ENCODE measurements around the gene SETD3.

The SETD3 gene

DNA sequence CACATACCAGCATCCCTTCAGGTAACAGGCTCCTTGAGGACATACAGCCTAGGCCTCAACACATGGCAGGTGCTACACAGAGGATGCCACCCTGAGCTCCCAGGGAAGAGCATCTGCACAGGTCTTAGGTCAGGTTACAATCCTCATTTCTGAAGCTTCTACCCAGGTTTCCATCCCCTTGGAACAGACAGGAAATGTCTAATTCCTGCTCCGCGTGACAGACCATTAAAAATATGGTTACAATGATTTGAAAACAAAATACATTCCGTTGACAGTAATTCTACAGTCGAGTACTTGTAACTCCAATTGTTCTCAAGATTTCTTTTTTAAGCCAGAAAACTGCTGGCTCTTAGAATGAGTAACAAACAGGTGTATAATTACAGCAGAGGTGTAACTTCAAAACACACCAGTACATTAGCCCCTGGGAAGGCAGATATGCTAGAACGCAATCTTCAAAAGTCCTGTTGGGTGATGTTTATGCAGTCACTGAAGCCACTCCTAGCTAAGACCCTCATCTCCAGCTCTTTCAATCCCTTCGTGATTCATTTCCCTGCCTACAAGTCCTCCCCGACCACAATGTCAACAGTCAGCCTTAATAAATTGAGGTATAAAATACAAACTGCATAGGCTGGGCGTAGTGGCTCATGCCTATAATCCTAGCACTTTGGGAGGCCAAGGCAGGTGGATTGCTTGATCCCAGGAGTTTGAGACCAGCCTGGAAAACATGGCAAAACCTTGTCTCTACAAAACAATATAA is 11.6 kb downstream of the SETD3 start:
- H3K4me3 ChIP-seq (ENCODE audit: extremely low read depth, insufficient read depth, low read length, poor library complexity, severe bottlenecking) = no peak overlapping the region
- 89 to 90% methylated on average over 2 to 4 of the region's 8 CpGs for WGBS, 2 experiments (ENCODE audit: insufficient coverage in 2 of 2)
- H3K36me3 ChIP-seq (ENCODE audit: control insufficient read depth, insufficient read depth, low read length) = peaks cover 15% of the 10 kb centered on the region
- H3K27ac ChIP-seq (ENCODE audit: low read depth, low read length, severe bottlenecking) = no peak overlapping the region
- peaks cover 4% of the 10 kb centered on the region for H3K4me1 ChIP-seq (ENCODE audit: control insufficient read depth, insufficient read depth, low read length, poor library complexity, severe bottlenecking)
- no peaks in the 10 kb centered on the region for H3K9me3 ChIP-seq (ENCODE audit: control insufficient read depth, low read length)

DNA sequence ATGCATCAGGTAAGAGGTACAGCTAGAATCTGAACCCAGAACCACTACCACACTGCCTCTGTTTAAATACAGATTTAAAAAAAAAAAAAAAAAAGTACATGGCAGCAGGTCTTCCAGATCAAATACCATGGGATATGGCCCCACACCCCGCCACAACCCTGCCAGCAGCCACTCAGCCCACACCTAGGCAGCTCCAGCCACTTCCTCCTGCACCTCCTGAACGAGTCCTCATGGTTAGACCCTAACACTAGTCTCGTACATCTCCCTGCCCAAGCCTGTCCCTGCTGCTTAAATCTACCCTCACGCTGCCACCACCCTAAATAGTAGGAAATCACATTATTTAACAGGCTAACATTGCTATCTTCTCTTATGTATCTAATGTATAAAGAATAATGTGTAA is 12.6 kb downstream of the SETD3 start:
- 91 to 100% methylated on average over 1 to 2 of the region's 4 CpGs for WGBS, 2 experiments (ENCODE audit: insufficient coverage in 2 of 2)
- no peak overlapping the region for H3K4me3 ChIP-seq (ENCODE audit: extremely low read depth, insufficient read depth, low read length, poor library complexity, severe bottlenecking)

DNA sequence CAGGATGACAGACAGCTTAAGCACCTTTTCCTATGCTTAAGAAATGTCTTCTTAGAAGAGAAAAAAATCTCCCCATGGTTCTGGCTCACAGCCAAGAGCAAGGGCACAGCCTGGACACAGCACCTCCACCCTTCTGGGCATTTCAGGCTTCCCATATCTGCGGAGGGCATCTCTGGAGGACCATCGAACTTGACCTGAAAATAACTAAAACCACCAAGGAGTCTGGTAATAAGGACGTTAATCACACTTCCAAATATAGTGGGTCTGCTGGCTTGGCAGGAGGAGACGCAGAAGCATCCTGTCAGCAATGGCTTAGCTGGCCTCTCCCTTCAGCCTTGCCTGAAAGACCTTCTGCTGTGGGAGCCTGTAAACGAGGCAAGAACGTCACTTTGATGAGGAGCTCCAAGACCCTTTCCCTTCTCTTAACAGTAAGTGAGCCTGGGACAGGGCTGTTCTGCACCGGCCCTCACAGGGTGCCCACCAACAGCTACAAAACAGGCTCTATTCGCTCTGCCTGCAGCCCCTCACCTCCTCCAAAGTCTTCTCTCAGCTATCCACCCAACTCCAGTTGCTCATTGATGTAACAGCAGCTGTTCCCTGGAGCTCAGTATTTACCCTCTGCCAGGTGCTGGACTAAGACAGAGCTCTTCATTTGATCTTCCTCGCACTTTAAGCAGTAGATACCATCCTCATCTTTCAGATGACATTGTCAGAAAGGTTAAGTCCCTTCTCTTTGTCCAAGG is 13.2 kb downstream of the SETD3 start:
- Histone ChIP-seq H3K9me3 (ENCODE audit: control insufficient read depth, low read length) (no peaks in the 10 kb centered on the region), H3K36me3 (ENCODE audit: control insufficient read depth, insufficient read depth, low read length) (peaks cover 28% of the 10 kb centered on the region), H3K27ac (ENCODE audit: low read depth, low read length, severe bottlenecking) (no peak overlapping the region), H3K4me3 (ENCODE audit: extremely low read depth, insufficient read depth, low read length, poor library complexity, severe bottlenecking) (no peak overlapping the region), H3K4me1 (ENCODE audit: control insufficient read depth, insufficient read depth, low read length, poor library complexity, severe bottlenecking) (peaks cover 4% of the 10 kb centered on the region)
- 89 to 92% methylated on average over 7 to 8 of the region's 9 CpGs for WGBS, 2 experiments (ENCODE audit: insufficient coverage in 2 of 2)

More for the DNA sequence above, 12.6 kb downstream of the SETD3 start:
- H3K36me3 ChIP-seq (ENCODE audit: control insufficient read depth, insufficient read depth, low read length) = peaks cover 22% of the 10 kb centered on the region
- H3K9me3 ChIP-seq (ENCODE audit: control insufficient read depth, low read length) = no peaks in the 10 kb centered on the region
- H3K27ac ChIP-seq (ENCODE audit: low read depth, low read length, severe bottlenecking) = no peak overlapping the region
- H3K4me1 ChIP-seq (ENCODE audit: control insufficient read depth, insufficient read depth, low read length, poor library complexity, severe bottlenecking) = peaks cover 4% of the 10 kb centered on the region

DNA sequence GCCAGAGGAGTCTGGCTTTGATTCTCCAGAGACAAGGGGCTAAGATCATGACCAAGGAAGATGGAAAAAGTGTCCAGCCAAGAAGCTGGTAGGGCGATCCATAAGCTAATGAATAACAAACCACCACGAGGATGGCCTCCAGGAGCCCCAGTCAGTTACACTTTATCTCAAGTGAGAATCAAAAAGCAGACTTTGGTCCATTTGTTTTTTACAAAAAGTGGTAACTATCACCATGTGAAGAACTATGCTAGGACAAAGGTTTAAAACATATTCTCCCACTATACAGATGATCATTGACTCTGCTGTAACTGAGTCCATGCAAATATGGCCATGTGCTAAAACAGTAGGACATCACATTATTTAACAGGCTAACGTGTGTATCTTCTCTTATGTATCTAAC is 13.9 kb downstream of the SETD3 start:
- WGBS, 2 experiments (ENCODE audit: insufficient coverage in 2 of 2) = 100% methylated on average over 1 to 2 of the region's 3 CpGs
- H3K4me3 ChIP-seq (ENCODE audit: extremely low read depth, insufficient read depth, low read length, poor library complexity, severe bottlenecking) = no peak overlapping the region
- peaks cover 4% of the 10 kb centered on the region for H3K4me1 ChIP-seq (ENCODE audit: control insufficient read depth, insufficient read depth, low read length, poor library complexity, severe bottlenecking)
- peaks cover 33% of the 10 kb centered on the region for H3K36me3 ChIP-seq (ENCODE audit: control insufficient read depth, insufficient read depth, low read length)
- no peaks in the 10 kb centered on the region for H3K9me3 ChIP-seq (ENCODE audit: control insufficient read depth, low read length)
- H3K27ac ChIP-seq (ENCODE audit: low read depth, low read length, severe bottlenecking) = no peak overlapping the region

DNA sequence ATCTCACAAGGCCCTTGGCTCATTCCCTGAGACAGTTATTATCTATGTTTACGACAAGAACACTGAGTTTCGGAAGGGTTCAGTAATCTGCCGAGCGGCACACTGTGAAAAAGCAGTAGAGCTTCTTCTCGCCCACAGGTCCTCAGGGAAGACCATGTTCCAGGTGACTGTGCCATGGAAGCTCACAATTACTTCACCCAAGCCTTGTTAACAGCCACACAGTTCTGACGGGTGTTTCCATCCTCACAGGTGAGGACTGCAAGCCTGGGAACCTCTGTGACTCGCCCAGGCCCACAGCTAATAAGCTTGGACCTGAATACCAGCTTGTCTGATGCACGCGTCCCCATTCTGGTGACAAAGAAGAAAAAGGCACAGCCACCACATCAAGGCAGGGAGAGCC is 15.4 kb downstream of the SETD3 start:
- Histone ChIP-seq H3K27ac (ENCODE audit: low read depth, low read length, severe bottlenecking) (no peak overlapping the region), H3K4me3 (ENCODE audit: extremely low read depth, insufficient read depth, low read length, poor library complexity, severe bottlenecking) (no peak overlapping the region), H3K36me3 (ENCODE audit: control insufficient read depth, insufficient read depth, low read length) (peaks cover 47% of the 10 kb centered on the region), H3K4me1 (ENCODE audit: control insufficient read depth, insufficient read depth, low read length, poor library complexity, severe bottlenecking) (peaks cover 6% of the 10 kb centered on the region), H3K9me3 (ENCODE audit: control insufficient read depth, low read length) (no peaks in the 10 kb centered on the region)
- 91 to 95% methylated on average over 8 to 9 of the region's 9 CpGs for WGBS, 2 experiments (ENCODE audit: insufficient coverage in 2 of 2)

DNA sequence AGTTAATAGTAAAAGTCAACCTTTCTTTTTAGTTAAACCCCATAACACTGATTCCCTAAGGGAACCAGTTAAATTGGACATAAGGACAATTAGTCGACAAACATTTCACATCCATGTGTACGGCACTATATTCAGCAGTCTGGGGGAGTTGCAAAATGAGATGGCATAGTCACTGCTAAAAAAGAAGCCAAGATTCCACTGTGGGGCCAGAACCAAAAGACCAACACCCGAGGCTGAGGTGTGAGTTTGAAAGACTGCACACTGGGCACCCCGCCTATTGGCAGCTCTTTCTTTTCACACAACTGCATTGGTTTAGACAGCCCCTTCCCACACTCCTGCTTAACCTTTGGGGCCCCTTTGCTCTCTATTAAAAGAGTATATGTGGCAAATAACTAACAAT is 16.7 kb downstream of the SETD3 start:
- Histone ChIP-seq H3K36me3 (ENCODE audit: control insufficient read depth, insufficient read depth, low read length) (peaks cover 55% of the 10 kb centered on the region), H3K9me3 (ENCODE audit: control insufficient read depth, low read length) (no peaks in the 10 kb centered on the region), H3K4me3 (ENCODE audit: extremely low read depth, insufficient read depth, low read length, poor library complexity, severe bottlenecking) (no peak overlapping the region), H3K27ac (ENCODE audit: low read depth, low read length, severe bottlenecking) (no peak overlapping the region), H3K4me1 (ENCODE audit: control insufficient read depth, insufficient read depth, low read length, poor library complexity, severe bottlenecking) (peaks cover 3% of the 10 kb centered on the region)
- 98% methylated on average over 4 of the region's 4 CpGs; no CpG with 5 or more reads in 1 of the 2 experiments for WGBS, 2 experiments (ENCODE audit: insufficient coverage in 2 of 2)

DNA sequence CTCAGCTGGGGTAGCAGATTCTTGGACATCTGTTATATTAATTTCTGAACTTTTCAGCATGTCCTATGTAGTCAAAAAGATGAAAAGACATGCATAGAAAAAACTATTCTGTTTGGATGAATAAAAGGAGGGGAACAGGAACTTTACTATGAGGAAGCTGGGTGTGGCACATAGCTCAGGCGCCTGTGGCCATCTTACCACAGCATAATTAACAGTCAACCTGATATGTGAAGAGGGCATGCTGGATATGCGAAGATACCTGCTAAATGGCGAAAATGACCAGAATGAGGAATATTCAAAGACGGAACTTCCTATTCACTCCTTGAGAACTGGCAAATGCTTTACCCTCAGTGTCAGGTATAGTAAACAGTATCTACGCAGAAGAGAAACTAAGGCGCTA is 18.4 kb downstream of the SETD3 start:
- WGBS, 2 experiments (ENCODE audit: insufficient coverage in 2 of 2) = 60 to 61% methylated on average over 3 to 4 of the region's 6 CpGs
- peaks cover 3% of the 10 kb centered on the region for H3K4me1 ChIP-seq (ENCODE audit: control insufficient read depth, insufficient read depth, low read length, poor library complexity, severe bottlenecking)
- peaks cover 68% of the 10 kb centered on the region for H3K36me3 ChIP-seq (ENCODE audit: control insufficient read depth, insufficient read depth, low read length)
- H3K4me3 ChIP-seq (ENCODE audit: extremely low read depth, insufficient read depth, low read length, poor library complexity, severe bottlenecking) = no peak overlapping the region
- no peaks in the 10 kb centered on the region for H3K9me3 ChIP-seq (ENCODE audit: control insufficient read depth, low read length)
- H3K27ac ChIP-seq (ENCODE audit: low read depth, low read length, severe bottlenecking) = no peak overlapping the region

DNA sequence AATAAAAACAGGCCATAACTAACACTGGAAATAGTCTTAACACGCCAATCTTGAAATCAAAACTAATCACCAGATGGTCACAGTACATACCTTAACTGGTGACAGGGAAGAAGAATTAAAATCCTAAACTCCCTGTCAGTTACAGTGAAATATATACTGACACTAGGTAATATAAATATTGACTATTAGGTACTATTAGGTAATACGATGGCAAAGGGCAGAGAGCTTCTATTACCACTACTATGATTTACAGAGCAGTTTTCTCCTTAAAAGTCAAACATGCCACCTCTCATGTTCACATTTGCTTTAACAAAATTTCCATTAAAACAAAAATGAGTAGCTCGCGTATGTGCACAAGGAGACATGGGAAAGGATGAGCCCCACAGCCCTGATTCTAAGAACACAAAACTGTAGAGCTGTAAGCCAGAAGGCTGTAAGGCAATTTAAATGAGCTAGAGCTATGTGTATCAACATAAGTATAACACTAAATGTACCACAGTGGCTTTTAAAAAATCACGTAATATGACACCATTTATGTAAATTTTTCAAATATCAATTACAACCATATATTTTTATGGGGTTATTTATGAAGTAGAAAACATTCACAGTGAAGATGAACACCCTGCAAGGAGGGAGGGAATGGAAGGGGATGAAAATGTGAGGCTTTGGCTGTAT is 19.1 kb downstream of the SETD3 start:
- H3K4me3 ChIP-seq (ENCODE audit: extremely low read depth, insufficient read depth, low read length, poor library complexity, severe bottlenecking) = no peak overlapping the region
- no peaks in the 10 kb centered on the region for H3K9me3 ChIP-seq (ENCODE audit: control insufficient read depth, low read length)
- peaks cover 74% of the 10 kb centered on the region for H3K36me3 ChIP-seq (ENCODE audit: control insufficient read depth, insufficient read depth, low read length)
- H3K4me1 ChIP-seq (ENCODE audit: control insufficient read depth, insufficient read depth, low read length, poor library complexity, severe bottlenecking) = peaks cover 3% of the 10 kb centered on the region
- H3K27ac ChIP-seq (ENCODE audit: low read depth, low read length, severe bottlenecking) = no peak overlapping the region
- WGBS, 2 experiments (ENCODE audit: insufficient coverage in 2 of 2) = 100% methylated on average over 1 of the region's 5 CpGs; no CpG with 5 or more reads in 1 of the 2 experiments

DNA sequence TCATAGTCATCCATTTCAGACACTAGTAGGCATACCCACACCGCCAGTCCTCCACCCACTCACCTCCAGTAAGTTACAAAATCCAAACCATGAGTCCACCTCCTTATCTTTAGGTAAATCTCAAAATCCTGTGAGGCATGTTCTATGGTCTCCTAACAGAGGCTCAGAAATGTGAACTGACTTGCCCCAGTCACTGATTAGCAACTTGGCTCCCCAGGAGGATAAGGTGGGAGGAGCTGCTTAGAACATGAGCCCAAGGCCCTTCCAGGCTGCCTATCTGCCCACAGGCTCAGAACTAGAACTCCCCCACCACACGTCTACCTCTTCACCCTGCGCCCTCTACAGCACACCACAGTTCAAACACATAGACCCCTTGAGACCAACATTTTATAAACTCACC is 19.9 kb downstream of the SETD3 start:
- peaks cover 79% of the 10 kb centered on the region for H3K36me3 ChIP-seq (ENCODE audit: control insufficient read depth, insufficient read depth, low read length)
- WGBS, 2 experiments (ENCODE audit: insufficient coverage in 2 of 2) = 76 to 77% methylated on average over 3 of the region's 3 CpGs
- H3K9me3 ChIP-seq (ENCODE audit: control insufficient read depth, low read length) = no peaks in the 10 kb centered on the region
- no peak overlapping the region for H3K27ac ChIP-seq (ENCODE audit: low read depth, low read length, severe bottlenecking)
- H3K4me1 ChIP-seq (ENCODE audit: control insufficient read depth, insufficient read depth, low read length, poor library complexity, severe bottlenecking) = peaks cover 3% of the 10 kb centered on the region
- H3K4me3 ChIP-seq (ENCODE audit: extremely low read depth, insufficient read depth, low read length, poor library complexity, severe bottlenecking) = no peak overlapping the region

DNA sequence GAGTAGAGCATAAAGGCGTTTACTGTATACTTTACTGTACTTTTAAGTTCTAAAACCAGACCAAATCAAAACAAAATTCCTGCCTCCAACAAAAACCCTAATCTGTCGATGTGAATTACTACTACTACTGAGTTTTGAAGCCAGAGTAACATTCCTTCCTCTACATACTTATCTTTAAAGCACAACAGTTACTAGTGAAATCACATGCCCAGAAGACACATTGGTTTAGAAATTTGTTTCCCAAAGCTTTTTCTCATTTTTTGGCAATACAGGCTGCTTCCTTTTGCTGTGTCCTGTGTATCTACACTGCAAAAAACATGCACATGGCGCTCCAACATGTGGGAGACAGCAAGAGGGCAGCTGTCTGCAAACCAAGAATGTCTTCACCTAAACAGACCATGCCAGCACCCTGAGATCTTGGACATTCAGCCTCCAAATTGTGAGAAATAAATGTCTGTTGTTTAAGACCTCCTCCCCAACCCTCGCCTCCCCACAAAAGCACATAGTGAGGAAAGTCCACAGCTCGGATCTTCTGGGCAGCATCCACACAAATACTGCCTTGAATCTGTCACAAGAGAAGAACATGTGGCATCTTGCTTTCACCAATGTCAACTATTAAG is 21.1 kb downstream of the SETD3 start:
- no peak overlapping the region for H3K4me3 ChIP-seq (ENCODE audit: extremely low read depth, insufficient read depth, low read length, poor library complexity, severe bottlenecking)
- H3K36me3 ChIP-seq (ENCODE audit: control insufficient read depth, insufficient read depth, low read length) = peaks cover 80% of the 10 kb centered on the region
- peaks cover 3% of the 10 kb centered on the region for H3K4me1 ChIP-seq (ENCODE audit: control insufficient read depth, insufficient read depth, low read length, poor library complexity, severe bottlenecking)
- 90 to 94% methylated on average over 3 to 5 of the region's 5 CpGs for WGBS, 2 experiments (ENCODE audit: insufficient coverage in 2 of 2)
- no peak overlapping the region for H3K27ac ChIP-seq (ENCODE audit: low read depth, low read length, severe bottlenecking)
- H3K9me3 ChIP-seq (ENCODE audit: control insufficient read depth, low read length) = no peaks in the 10 kb centered on the region

Measured in mesodermal cell (in vitro differentiated cells).